Esophagus muscularis mucosa (tissue), 4 donors: Measurements from ENCODE around the gene HTR4.

Experiments
- CTCF ChIP-seq, 3 experiments: fragments of 200-600 bp in 2 of 3; fragments of 450-650 bp in 1 of 3; sonication (generic) in 2 of 3; IDR thresholded peaks; one replicate each; pipeline ENCODE4 v1.5.1; 2017 to 2019; ENCODE audit warnings: antibody characterized with exemption in 3 of 3, mild to moderate bottlenecking in 2 of 3, moderate library complexity in 1 of 3
- EP300 ChIP-seq: sonication (generic); formaldehyde crosslinking; IDR thresholded peaks from one replicate; pipeline ENCODE4 v1.6.1; 2017; ENCODE audit warnings: antibody characterized with exemption
- POLR2AphosphoS5 ChIP-seq, 2 donors: sonication (generic); formaldehyde crosslinking; IDR thresholded peaks; one replicate each; pipeline ENCODE4 v1.6.1; 2017; ENCODE audit warnings: antibody characterized with exemption in 2 of 2

DNA sequence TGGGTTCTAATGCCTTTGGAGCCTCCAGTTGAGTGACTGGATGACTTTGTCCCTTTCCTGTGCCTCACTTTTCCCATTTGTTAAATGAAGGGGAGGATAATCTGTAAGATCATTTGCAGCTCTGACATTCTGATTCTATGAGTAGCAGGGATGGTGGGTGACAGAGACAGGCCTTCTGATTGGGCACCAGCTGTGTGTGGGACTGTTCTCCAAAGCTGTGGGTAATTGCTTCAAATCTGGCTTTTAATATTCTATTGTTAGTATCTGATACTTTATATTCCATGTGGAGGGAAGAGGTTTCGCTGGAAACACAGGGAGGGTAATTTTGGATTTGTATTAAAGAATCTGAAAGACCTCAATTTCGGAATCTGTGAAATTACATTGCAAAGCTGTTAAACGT, 167.9 kb downstream of the HTR4 start:
- TF ChIP-seq CTCF (IDR thresholded peaks at IDR 0.05): no peak
- TF ChIP-seq EP300: no peak
- no peak for TF ChIP-seq POLR2AphosphoS5 (IDR thresholded peaks at IDR 0.05)
